ENCODE results near the gene MANSC1.
A peak's percentile ranks its signal among the peaks of the same experiment; 100 is the strongest.

MANSC1 gene

GRCh38 chr12:12349711-12350665 lies at the start of gene MANSC1:
MANSC1 (minus strand) TSS chr12:12350242; CDS start chr12:12343314, 6,928 bp downstream.
- DNase-seq (ENCODE audit: low spot score), result peak; percentile 24

GRCh38 chr12:12399161-12399560 lies 49.1 kb upstream of the MANSC1 start:
- no peak for DNase-seq (ENCODE audit: low spot score)

DNA sequence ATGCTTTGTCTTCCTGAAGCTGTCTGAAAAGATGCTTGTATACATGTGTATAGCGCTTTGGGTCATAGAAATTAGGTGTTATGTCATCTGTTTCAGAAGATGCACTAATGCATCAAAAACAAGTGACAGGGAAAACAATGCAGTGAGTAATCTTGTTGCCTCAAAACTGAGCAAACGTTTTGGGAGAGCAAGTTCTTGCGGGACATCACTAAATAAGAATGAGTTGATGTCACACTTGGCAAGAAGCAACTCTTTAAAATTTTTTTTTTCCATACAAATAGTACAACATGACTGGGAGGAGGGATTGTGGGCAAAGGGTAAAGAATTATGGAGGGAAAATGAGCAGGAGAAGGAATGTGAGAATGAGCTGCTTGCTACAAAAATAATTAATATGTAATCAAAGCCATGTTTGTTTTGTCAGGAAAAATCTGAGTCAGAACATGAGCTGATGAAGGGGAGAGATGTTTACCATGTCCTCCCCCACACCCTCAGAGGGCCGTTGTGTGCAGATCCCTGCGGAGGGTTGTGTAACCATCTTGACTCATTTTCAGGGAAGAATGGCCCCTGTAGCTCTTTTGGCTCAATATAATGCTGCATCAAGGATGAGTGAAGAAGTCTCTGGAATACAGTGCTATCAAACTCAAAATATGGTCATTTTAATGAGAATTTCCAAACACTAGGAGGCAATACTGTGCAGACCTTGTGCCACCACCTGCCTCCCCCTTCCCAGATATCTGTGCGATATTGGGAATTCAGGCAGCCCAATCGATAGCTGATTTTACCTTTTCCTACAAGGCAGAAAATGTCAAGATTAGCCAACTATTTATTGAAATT lies 48.2 kb upstream of the MANSC1 start:
- no peak for DNase-seq (ENCODE audit: low spot score)

DNA sequence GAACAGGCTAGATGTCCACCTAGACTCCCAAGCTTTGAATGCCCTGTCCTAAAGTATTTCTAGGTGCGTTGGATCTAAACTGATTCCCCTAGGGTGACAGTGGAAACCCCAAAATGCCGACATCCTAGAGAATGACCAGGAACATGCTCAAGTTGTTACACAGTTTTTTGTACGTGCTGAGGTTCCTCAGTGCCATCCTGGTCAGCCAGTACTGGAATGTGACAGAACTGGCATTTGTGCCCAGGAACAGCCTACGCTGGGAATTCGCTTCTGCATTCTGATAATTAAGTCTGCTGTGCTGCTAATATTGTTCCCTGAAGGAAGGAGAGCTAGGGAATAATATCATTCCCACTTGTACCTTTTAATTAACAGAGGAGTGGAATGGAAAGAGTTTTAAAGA lies 47.1 kb upstream of the MANSC1 start:
- DNase-seq (ENCODE audit: low spot score), result no peak

DNA sequence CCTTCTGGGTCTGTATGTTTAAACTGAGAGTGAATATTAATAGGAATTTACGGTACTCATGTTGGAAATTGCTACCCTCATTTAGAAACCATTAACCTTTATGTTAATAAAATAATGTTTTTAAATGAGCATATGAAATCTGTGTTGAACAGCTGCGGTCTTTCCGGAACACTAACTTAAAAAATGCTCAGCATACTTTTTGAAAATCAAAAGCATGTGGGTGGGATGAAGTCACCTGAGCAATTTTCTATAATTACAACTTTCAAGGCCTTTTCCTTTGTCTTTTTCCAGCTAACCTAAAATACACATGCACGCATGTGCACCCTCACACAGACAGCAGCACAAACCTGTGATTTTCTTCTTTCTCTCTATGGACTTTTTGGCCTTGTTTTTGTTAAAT lies 46.7 kb upstream of the MANSC1 start:
- DNase-seq (ENCODE audit: low spot score), result no peak

DNA sequence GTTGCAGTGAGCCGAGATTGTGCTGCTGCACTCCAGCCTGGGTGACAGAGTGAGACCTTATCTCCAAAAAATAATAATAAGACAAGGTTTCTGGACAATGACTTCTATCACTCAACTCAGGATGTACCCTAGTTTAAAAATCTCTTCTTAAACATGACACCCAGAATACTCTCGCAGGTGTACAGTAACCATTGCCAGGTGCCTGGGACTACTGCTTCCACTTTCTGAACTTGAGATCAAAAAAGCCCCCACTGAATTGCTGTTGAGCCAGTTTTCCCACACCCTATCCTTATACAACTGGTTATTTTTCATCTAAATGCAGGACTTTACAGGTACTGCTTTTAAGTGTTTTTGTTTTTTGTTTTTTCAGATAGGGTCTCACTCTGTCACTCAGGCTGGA lies 43.1 kb upstream of the MANSC1 start:
- no peak for DNase-seq (ENCODE audit: low spot score)

- peak; percentile 19 for DNase-seq (ENCODE audit: low spot score)
Measured at GRCh38 chr12:12392413-12392812, 42.4 kb upstream of the MANSC1 start.

- no peak for DNase-seq (ENCODE audit: low spot score)
Measured at GRCh38 chr12:12387501-12387900, 37.5 kb upstream of the MANSC1 start.

DNA sequence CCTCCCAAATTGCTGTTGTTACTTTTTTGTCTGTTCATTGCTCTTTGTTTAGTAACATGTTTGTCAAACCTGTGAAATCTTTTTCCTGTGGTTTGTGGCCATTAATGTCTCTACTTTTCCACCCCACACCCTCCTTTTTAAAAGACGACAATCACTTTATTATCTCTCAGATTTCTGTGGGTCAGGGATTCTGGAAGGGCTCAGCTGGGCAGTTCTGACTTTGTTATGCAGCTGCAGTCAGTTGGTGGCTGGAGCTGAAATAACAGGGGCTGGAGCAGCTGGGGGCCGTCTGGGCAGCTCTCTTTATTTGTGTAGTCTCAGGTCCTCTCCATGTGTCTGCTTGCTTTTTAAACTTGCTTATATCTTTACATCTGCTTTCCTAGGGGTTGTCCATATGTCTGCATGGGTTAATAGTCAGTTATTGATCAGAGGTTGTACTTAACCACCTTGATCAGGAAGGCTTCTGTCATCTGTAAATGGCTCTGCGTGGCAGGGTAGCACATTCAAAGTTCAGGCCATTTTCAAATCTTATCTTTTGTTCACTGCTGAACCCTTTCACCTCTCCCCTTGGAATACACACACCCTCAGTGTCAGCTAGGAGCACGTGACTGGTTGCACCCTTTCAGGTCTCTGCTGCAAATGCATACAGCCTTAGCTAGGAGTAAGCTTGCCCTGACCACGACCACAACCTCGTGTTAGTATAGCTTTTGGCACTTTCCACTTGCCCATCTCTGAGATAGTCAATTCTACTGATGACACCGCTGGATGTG lies 34.7 kb upstream of the MANSC1 start:
- no peak for DNase-seq (ENCODE audit: low spot score)

DNA sequence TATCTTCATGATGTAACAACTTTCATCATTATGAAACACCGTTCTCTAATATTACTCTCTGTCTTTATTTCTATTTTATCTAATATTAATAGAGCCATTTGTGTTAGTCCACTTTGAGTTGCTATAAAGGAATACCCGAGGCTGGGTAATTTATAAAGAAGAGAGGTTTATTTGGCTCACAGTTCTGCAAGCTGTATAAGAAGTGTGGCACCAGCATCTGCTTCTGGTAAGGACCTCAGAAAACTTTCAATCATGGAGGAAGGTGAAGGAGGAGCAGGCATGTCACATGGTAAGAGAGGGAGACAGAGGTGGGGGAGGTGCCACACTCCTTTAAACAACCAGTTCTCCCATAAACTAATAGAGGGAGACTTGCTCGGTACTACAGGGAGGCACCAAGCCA lies 31.9 kb upstream of the MANSC1 start:
- DNase-seq (ENCODE audit: low spot score), result no peak

DNA sequence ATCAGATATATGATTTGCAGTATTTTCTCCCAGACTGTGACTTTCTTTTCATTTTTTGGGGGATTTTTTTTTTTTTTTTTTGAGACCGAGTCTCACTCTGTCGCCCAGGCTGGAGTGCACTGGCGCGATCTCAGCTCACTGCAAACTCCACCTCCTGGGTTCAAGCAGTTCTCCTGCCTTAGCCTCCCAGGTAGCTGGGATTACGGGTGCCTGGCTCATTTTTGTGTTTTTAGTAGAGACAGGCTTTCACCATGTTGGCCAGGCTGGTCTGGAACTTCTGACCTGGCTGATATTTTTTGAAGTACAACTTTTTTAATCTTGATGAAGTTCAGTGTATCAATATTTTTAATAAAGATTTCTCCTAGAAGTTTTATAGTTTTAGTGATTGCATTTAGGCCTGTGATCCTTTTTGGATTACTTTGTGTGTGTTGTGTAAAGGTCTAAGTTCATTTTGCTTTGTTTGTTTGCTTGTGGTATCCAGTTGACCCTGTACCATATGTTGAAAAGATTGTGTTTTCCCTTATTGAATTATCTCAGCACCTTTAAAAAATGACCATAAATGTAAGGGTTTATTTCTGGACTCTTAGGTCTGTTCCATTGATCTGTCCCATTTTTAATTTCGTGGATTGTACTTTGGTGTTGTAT lies 31.0 kb upstream of the MANSC1 start:
- no peak for DNase-seq (ENCODE audit: low spot score)

- no peak for DNase-seq (ENCODE audit: low spot score)
Measured at GRCh38 chr12:12379831-12380730, 30.0 kb upstream of the MANSC1 start.

GRCh38 chr12:12378616-12379015 lies 28.6 kb upstream of the MANSC1 start:
- no peak for DNase-seq (ENCODE audit: low spot score)

GRCh38 chr12:12376646-12377448 lies 26.8 kb upstream of the MANSC1 start:
- peak; percentile 78 for DNase-seq (ENCODE audit: low spot score)

GRCh38 chr12:12372946-12373722 lies 23.1 kb upstream of the MANSC1 start:
- DNase-seq (ENCODE audit: low spot score), result no peak

- no peak for DNase-seq (ENCODE audit: low spot score)
Measured at GRCh38 chr12:12367482-12367998, 17.5 kb upstream of the MANSC1 start.

- DNase-seq (ENCODE audit: low spot score), result no peak
Measured at GRCh38 chr12:12366701-12367481, 16.8 kb upstream of the MANSC1 start.

DNA sequence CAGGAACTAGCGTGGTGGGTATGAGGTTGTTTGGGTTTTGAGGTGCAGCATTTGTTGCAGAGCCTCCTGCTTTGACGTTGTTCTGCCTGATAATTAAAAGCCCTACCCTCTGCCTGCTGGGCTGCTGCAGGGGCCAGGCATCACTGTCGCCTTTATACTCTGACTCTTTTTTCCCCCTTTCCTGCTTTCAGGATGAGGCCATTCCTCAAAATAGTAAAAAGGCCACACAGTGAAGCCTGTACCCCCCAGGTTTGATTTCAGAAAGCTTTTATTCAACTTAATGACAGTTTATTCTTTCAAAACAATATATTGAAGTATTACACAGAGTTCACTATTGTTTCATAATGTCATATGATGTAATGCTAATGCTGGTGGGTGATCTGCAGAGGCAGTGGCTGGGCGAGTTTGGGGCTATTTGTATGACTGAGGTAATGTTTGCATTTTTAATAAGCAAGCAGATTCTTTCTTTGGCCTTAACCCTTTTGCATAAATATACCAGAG lies 15.9 kb upstream of the MANSC1 start:
- DNase-seq (ENCODE audit: low spot score), result no peak

All from hematopoietic multipotent progenitor cell treated with erythropoietin and hydrocortisone succinate and interleukin-3 and kit ligand, for 17 days (in vitro differentiated cells).